Endothelial cell (in vitro differentiated cells): ENCODE data around the gene EMX1. TPM values are rescaled to one million over a fixed set of nuclear protein-coding genes. Genes with fewer than 3 reads are reported as not detected.
A peak's percentile ranks its signal among the peaks of the same experiment; 100 is the strongest.

Source experiments
- DNase-seq: peaks from one replicate; pipeline ENCODE4 v3.0.0; 2021; ENCODE audit warnings: low spot score
- H3K27ac Mint-ChIP-seq: one replicate; pipeline ENCODE4 v1.8.0; 2021; ENCODE audit warnings: mixed read lengths, inconsistent platforms; ENCODE audit not compliant: unreplicated experiment
- H3K27me3 Mint-ChIP-seq: one replicate; pipeline ENCODE4 v1.8.0; 2021; ENCODE audit warnings: mild to moderate bottlenecking, moderate library complexity, mixed read lengths, inconsistent platforms; ENCODE audit not compliant: unreplicated experiment
- H3K36me3 Mint-ChIP-seq: one replicate; pipeline ENCODE4 v1.8.0; 2021; ENCODE audit warnings: mild to moderate bottlenecking, low read depth, mixed read lengths, inconsistent platforms; ENCODE audit not compliant: unreplicated experiment
- H3K4me1 Mint-ChIP-seq: one replicate; pipeline ENCODE4 v1.8.0; 2021; ENCODE audit warnings: mild to moderate bottlenecking, mixed read lengths, inconsistent platforms; ENCODE audit not compliant: unreplicated experiment
- H3K4me3 Mint-ChIP-seq: one replicate; pipeline ENCODE4 v1.8.0; 2021; ENCODE audit warnings: mild to moderate bottlenecking, mixed read lengths, inconsistent platforms; ENCODE audit not compliant: unreplicated experiment
- H3K9me3 Mint-ChIP-seq: one replicate; pipeline ENCODE4 v1.8.0; 2021; ENCODE audit warnings: mixed read lengths, inconsistent platforms; ENCODE audit not compliant: unreplicated experiment
- total RNA-seq: library from RNA; stranded (reverse); fragmentation: NEBNext Ultra II Directional; extraction: Animal tissue kit (Norgen Biotek cat#: 25700); gene quantifications from one replicate; pipeline ENCODE4 v1.2.1, GENCODE V29; 2021; ENCODE audit not compliant: unreplicated experiment
- TF ChIP-seq, protein P1 (sequence below): fragments of 200-600 bp; sonication (generic); IDR thresholded peaks from one replicate; pipeline ENCODE4 v1.5.0; 2021; ENCODE audit warnings: antibody characterized with exemption; ENCODE audit not compliant: unreplicated experiment

EMX1 gene
- total RNA-seq, 1 donor from 2014 or later = 3.7 TPM

DNA sequence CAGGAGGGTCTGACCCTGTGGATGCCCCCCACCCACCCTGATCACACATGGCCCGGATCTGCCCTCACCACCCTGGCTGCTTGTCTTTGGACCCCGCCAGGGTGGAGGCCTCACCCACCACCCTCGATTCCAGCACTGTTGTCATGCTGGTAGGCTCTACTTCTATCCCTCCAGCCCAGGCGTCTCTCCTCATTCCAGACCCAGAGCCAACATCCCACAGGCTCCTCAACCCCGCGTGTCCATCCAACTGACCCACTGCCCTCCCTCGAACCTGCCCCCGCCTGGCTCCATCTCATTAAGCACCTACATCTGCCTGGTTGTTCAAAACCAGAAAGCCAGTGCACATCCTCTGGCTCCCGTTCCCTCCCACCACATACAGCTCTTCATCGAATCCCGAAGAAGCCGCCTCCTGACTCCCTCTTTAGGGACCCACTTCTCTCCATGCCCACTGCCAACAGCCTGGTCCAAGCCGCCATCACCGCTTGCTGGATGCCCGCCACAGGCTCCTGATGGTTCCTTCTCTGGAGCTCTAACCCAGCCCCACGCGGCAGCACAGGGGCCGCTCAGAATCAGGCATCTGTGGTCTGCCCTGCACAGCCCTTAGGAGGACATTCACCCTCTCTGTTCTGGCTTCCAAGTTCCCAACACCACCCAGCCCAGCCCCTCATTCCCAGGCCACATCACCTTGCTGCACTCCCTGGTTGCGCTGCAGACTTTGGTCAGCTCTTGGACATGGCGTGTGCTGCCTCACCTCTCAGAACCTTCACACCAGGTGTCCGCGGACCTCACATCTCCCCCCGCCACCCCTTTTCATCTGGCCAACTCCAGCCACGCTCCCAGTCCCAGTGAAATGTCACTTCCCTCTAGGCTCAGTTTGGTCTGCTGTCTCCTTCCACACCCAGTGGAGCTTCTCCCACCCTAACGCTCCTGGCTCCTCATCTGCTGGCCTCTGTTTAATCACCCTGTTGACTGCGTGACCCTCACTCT lies 43.0 kb downstream of the EMX1 start:
- peak overlapping the region; percentile 48 for H3K27ac Mint-ChIP-seq
- TF ChIP-seq, protein P1, sequence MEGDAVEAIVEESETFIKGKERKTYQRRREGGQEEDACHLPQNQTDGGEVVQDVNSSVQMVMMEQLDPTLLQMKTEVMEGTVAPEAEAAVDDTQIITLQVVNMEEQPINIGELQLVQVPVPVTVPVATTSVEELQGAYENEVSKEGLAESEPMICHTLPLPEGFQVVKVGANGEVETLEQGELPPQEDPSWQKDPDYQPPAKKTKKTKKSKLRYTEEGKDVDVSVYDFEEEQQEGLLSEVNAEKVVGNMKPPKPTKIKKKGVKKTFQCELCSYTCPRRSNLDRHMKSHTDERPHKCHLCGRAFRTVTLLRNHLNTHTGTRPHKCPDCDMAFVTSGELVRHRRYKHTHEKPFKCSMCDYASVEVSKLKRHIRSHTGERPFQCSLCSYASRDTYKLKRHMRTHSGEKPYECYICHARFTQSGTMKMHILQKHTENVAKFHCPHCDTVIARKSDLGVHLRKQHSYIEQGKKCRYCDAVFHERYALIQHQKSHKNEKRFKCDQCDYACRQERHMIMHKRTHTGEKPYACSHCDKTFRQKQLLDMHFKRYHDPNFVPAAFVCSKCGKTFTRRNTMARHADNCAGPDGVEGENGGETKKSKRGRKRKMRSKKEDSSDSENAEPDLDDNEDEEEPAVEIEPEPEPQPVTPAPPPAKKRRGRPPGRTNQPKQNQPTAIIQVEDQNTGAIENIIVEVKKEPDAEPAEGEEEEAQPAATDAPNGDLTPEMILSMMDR = no peak
- peaks cover 9% of the 10 kb centered on the region for H3K27me3 Mint-ChIP-seq
- peaks cover 20% of the 10 kb centered on the region for H3K36me3 Mint-ChIP-seq
- H3K9me3 Mint-ChIP-seq = no peaks in the 10 kb centered on the region
- H3K4me3 Mint-ChIP-seq = no peak overlapping the region
- H3K4me1 Mint-ChIP-seq = peaks cover 10% of the 10 kb centered on the region
- no peak for DNase-seq

DNA sequence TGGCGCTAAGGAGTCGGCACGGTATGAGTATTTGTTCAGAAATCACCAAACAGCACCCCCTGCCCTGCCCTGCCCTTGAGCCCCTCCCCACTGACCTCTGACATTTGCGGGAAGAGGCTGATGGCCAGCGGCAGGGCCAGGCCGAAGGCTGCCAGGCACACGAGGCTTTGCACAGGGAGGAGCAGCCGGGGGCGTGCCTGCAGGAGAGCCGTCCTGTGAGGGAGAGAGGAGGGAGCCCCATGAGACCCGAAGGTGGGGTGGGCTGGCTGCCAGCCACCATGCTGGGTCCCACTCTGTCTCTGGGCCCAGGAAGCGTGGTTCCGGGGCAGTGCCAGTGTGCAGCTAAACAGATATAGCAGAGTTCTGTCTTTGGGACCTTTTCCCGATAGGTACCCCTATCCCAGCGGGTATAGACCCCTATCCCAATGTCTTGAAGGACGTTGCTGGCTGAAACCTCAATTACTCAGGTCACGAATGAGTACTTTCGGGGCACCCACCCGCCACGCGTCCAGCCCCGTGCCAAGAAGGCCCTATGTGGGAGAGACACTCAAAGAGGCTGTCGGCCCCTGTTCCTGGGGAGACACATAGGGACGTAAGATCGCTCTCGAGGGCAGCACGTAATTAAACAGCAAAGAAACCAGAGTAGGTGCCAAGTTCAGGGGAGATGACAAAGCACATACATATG lies 43.9 kb downstream of the EMX1 start:
- peaks cover 7% of the 10 kb centered on the region for H3K4me1 Mint-ChIP-seq

DNA sequence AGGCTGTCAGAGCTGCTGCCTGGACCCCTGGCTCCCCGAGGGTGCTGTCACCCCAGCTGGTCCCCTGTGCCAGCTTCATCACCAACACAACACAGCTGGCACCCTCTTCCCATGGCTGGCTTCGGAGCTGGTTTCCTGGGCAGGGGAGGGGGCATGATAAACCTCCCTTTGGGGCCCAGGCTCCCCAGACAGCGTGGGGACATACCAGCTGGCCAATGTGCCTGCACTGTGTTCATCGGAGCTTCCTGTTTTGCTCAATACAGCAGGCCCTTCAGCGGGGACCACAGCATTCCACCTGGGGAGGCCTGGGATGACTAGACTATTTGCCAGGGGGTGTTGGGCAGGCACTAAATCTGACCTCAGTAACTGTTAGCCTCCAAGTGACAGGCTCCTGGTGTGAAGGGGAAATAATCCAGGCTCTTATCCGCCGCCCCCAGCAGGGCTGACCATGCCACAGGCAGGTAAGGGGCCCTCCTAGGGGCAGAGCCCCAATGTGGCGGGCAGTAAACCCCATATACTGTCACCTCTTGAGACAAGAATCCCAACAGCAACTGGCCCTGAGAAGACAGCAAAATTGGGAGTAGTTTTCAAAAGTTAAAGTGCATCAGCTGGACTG lies 44.6 kb downstream of the EMX1 start:
- TF ChIP-seq, protein P1 = no peak

More for the DNA sequence above, 43.9 kb downstream of the EMX1 start:
- H3K27me3 Mint-ChIP-seq = peaks cover 11% of the 10 kb centered on the region
- no peak for DNase-seq
- H3K9me3 Mint-ChIP-seq = no peaks in the 10 kb centered on the region
- peaks cover 20% of the 10 kb centered on the region for H3K36me3 Mint-ChIP-seq
- no peak overlapping the region for H3K27ac Mint-ChIP-seq
- TF ChIP-seq, protein P1 = no peak
- H3K4me3 Mint-ChIP-seq = no peak overlapping the region

DNA sequence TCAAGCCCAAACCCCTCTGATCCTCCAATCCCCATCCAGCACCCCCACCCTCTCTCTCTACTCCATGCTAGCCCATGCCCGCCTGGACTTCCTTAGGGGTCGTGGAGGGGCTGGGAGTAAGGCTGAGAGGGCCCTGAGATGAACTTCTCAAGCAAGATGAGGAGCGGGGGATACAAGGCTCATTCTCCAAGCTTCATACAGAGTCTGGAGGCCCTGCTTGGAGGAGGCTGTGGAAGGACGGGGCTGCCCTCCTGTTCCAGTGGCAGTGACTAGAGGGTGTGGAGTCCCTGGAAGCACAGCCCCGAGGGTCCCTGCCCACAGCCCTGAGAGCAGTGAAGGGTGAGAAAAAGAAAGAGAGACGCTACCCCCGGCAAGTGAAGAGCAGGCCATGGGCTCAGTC lies 45.6 kb downstream of the EMX1 start:
- no peaks in the 10 kb centered on the region for H3K9me3 Mint-ChIP-seq
- no peak overlapping the region for H3K4me3 Mint-ChIP-seq
- H3K27ac Mint-ChIP-seq = no peak overlapping the region
- TF ChIP-seq, protein P1 = no peak
- H3K4me1 Mint-ChIP-seq = peaks cover 5% of the 10 kb centered on the region
- H3K27me3 Mint-ChIP-seq = peaks cover 15% of the 10 kb centered on the region
- H3K36me3 Mint-ChIP-seq = peaks cover 18% of the 10 kb centered on the region
- no peak for DNase-seq

More for the DNA sequence above, 44.6 kb downstream of the EMX1 start:
- H3K4me1 Mint-ChIP-seq = peaks cover 3% of the 10 kb centered on the region
- peaks cover 15% of the 10 kb centered on the region for H3K27me3 Mint-ChIP-seq
- no peak overlapping the region for H3K4me3 Mint-ChIP-seq
- H3K27ac Mint-ChIP-seq = no peak overlapping the region
- no peaks in the 10 kb centered on the region for H3K9me3 Mint-ChIP-seq
- no peak for DNase-seq
- peaks cover 22% of the 10 kb centered on the region for H3K36me3 Mint-ChIP-seq
